Measurements from ENCODE around the gene TRIM56.
"Not testable (repeated sequence)": the region's sequence is repeated elsewhere in the genome, so short reads cannot be mapped to it uniquely, and the experiment has no call there.

The TRIM56 gene

DNA sequence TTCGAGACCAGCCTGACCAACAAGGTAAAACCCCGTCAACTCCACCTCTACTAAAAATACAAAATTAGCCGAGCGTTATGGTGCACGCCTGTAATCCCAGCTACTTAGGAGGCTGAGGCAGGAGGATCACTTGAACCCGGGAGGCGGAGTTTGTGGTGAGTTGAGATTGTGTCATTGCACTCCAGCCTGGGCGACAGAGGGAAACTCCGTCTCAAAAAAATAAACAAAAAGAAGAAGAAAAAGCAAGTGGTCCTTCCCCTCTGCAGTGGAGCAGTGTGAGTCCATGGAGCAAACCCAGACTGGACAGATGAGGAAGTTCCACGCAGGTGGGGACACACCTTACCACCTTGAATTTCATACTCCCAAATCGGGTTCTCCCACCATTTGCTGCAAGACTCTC is 28.6 kb downstream of the TRIM56 start:
- DNase-seq: no peak

DNA sequence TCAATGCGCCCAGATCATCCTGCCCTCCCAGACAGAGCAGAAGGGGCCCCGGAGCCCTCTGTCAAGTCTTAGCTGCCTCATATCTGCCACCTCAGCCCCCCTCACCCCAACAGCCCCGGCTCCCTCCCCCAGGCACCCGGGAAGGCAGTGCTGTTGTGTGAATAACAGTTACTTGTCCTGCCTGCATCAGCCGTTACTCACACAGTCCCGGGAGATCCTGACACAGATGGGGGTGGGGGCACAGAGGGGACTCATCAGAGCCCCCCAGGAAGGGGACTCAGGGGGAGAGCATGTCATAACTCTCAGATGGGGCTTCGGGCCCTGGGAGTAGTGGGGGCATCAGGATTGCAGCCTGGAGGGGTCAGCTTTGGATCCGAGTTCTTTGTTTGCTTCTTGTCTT is 29.2 kb downstream of the TRIM56 start:
- DNase-seq: no peak

DNA sequence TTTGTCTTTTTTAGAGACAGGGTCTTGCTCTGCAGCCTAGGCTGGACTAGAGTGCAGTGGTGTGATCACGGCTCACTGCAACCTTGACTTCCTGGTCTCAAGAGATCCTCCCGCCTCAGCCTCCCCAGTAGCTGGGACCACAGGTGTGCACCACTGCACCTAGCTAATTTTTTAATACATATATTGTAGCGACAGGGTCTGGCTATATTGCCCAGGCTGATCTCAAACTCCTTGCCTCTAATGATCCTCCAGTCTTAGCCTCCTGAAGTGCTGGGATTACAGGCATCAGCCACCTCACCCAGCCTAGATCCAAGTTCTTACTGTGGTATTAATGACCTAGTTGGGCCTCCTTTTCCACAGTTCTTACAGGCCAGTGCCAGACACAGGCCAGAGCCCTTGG is 29.9 kb downstream of the TRIM56 start:
- DNase-seq: no peak

DNA sequence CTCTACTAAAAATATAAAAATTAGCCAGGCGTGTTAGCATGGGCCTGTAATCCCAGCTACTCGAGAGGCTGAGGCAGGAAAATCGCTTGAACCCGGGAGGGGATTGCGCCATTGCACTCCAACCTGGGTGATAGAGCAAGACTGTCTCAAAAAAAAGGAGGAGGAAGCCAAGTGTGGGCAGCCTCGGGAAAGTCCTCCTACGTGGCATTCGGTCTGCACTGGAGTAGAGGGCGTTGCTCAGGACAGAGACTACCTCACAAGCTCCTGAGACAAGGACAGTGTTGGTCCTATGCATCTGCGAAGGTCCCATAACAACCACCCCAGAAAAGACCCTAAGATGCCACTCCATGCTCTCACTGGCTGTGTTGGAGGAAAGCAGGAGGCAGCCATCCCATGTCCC is 31.6 kb downstream of the TRIM56 start:
- no peak for DNase-seq

DNA sequence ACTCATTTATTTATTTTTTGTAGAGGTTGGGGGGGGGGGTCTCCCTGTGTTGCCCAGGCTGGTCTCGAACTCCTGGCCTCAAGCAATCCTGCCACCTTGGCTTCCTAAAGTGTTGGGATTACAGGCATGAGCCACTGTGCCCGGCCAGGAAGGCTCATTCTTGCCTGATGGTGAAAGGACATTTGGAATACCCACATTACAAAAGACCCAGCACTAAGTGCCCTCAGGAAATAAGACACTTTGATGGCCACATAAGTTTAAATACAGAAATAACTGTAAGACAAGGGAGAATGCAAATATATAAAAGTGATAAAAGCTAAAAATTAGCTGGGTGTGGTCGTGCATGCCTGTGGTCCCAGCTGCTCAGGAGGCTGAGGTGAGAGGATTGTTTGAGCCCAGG is 33.6 kb downstream of the TRIM56 start:
- no peak for DNase-seq

DNA sequence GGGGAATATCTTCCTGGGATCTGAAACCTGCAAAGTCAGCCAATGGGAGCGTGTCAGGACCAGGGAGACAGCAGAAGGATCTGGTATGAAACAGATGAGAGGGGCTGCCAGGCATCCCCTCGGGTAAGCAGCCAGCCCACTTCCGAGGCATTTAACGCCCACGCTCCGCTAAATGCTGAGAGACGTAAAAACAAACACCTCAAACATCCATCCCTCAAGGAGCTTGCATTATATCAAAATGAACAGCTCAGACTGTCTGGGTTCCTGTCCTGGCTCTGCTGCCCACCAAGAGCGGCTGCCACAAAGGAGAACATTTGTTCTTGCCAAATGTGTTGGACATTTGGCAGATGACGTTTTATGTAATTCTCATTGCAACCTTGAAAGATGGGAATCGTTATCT is 34.6 kb downstream of the TRIM56 start:
- no peak for DNase-seq

DNA sequence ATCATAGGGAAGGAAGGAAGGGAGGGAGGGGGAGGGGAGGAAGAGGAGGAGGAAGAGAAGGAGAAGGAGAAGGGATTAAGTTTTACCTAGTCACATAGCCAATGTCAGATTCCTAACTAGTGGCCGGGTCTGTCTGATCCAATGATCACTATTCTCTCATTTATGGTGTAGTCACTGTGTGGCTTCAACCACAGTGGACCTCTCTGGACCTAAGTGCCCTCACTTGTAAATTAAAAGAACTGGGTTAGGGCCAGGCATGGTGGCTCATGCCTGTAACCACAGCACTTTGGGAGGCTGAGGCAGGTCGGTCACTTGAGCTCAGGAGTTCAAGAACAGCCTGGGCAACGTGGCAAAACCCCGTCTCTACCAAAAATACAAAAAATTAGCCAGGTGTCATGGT is 35.0 kb downstream of the TRIM56 start:
- no peak for DNase-seq

DNA sequence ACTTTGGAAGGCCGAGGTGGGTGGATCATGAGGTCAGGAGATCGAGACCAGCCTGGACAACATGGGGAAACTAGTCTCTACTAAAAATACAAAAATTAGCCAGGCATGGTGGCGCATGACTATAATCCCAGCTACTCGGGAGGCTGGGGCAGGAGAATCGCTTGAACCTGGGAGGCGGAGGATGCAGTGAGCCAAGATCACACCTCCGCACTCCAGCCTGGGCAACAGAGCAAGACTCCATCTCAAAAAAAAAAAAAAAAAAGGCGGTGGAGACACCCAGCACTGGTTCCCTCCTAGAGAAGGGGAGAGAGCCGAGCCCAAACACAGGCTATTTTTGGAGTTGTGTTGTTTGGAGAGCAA is 36.3 kb downstream of the TRIM56 start:
- DNase-seq: not testable (repeated sequence)

DNA sequence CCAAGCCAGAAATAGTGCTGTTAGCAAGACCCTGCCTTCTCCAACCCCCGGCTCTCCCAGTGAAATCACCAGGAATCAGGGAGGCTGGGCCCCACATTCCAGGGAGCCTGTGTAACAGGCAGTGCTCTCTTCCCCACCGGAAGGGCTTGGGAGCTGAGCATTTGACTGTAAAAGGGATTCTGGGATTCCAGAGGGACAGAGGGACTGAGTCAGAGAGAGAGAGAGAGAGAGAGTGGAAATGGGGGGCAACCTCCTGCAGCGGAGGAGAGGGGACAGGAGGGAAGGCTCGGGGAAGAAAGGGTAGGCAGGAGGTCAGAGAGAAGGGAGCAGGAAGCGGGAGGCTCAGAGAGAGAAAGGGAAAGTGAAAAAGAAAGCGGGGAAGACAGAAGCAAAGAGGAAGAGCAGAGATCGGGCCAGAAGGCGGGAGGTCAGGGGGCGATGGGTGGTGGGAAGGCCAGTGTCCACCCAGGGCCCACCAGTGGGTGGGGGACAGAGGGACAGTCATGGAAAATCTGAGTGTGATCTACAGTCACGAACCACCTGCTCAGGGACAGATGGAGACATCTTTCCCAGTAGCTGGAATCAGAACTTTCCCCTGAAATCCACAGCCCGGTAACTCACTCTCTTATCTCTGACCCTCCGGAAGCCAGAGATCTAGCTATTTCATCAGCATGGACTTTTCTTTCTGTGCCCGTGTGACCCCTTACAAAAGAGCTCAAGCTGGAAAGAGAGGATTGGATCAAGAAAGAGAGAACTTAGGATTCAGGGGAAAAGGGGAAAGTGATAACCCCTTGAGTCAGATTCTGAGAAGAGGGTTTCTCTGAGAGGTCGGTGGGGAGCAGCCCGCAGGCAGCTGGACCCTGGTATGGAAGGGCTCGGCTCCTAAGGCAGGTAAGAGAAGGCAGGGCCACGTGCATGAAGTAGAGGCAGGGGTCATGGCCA is 37.0 kb downstream of the TRIM56 start:
- no peak for DNase-seq

DNA sequence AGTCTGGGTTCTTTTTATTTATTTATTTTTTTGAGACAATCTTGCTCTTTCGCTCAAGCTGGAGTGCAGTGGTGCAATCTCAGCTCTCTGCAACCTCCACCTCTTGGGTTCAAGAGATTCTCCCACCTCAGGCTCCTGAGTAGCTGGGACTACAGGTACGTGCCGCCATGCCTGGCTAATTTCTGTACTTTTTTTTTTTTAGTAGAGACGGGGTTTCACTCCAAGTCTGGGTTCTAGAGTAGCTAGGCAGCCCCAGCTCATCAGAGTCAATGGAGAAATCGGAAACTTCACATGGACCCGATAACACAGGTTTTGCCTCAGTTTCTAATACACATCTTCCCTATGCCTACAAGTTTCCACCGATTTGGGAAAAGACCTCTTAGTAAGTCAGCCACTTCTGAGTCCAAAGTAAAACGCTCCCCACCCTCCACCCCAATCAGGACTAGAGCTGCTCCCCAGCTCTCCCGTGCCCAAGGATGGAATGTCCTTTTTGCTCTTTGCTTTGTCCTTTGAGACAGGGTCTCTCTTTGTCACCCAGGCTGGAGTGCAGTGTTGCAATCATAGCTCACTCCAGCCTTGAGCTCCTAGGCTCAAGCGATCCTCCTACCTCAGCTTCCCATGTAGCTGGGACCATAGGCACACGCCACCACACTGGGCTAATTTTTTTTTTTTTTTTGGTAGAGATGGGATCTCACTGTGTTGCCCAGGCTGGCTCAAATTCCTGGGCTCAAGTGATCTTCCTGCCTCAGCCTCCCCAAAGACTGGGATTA is 37.8 kb downstream of the TRIM56 start:
- DNase-seq: no peak

DNA sequence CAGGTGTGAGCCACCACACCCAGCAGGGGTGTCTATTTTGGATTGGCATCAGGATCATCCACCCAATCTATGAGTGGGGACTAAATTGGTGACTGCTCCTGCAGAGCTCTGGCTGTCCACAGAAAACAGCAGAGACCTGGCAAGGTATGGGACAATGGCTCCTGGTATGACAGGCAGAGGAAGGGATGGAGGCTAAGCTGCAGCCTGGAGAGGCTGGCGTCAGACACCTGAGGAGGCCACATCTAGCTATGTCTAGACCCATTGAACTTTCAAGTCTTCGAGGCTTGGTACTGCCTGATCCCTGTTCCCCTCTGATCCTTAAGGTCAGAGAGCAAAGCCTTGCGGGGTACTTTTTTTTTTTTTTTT is 38.4 kb downstream of the TRIM56 start:
- no peak for DNase-seq

DNA sequence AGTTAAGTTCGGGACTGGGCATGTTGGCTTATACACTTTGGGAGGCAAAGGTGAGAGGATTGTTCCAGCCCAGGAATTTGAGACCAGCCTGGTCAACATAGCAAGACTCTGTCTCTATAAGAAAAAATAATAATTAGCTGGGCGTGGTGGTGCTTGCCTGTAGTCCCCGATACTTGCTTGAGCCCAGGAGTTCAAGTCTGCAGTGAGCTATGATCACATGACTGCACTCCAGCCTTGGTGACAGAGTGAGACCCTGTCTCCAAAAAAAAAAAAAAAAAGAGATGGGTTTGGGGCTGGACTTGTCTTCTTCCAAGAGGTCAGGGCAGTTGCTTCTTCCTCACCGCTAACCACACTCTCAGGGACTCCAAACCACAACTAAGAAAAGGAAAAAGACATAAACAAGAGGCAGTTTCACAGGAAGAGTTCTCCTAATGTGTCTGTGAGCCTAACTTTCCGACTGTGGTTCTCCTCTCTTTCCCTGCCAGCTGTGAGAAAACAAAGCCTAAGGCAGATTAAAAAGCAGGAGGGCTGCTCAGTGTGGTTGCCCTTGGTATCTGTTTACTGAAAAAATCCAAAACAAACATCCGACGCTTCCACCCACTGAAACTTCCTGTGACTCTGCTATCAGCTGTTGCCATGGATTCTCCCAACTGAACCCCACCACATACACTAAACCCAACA is 39.2 kb downstream of the TRIM56 start:
- DNase-seq: no peak

DNA sequence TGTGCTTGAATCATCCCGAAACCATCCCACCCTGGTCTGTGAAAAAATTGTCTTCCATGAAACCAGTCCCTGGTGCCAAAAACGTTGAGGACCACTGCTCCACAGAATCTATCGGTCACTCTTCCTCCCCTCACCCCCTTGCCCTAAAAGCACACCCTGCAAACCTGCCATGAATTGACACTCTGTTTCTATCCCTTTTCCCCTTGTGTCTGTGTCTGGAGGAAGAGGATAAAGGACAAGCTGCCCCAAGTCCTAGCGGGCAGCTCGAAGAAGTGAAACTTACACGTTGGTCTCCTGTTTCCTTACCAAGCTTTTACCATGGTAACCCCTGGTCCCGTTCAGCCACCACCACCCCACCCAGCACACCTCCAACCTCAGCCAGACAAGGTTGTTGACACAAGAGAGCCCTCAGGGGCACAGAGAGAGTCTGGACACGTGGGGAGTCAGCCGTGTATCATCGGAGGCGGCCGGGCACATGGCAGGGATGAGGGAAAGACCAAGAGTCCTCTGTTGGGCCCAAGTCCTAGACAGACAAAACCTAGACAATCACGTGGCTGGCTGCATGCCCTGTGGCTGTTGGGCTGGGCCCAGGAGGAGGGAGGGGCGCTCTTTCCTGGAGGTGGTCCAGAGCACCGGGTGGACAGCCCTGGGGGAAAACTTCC is 40.8 kb downstream of the TRIM56 start:
- DNase-seq: no peak

DNA sequence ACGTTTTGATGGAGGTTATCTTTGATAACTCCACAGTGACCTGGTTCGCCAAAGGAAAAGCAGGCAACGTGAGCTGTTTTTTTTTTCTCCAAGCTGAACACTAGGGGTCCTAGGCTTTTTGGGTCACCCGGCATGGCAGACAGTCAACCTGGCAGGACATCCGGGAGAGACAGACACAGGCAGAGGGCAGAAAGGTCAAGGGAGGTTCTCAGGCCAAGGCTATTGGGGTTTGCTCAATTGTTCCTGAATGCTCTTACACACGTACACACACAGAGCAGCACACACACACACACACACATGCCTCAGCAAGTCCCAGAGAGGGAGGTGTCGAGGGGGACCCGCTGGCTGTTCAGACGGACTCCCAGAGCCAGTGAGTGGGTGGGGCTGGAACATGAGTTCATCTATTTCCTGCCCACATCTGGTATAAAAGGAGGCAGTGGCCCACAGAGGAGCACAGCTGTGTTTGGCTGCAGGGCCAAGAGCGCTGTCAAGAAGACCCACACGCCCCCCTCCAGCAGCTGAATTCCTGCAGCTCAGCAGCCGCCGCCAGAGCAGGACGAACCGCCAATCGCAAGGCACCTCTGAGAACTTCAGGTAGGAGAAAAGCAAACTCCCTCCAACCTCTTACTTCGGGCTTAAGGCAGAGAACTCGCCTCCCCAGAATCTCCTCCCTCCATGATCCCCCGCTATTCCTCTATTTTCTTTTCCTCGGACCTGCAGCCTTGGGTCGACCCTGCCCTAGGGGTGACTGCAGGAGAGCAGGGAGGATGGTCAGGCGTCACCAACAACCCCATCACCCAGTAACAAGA is 41.6 kb downstream of the TRIM56 start, which contains the start of gene SERPINE1:
Gene SERPINE1 (plus strand): TSS at position 454 of the 809 bp plus-strand sequence. CDS start 1,290 bp downstream, outside the sequence.
- DNase-seq: peak; percentile 20

DNA sequence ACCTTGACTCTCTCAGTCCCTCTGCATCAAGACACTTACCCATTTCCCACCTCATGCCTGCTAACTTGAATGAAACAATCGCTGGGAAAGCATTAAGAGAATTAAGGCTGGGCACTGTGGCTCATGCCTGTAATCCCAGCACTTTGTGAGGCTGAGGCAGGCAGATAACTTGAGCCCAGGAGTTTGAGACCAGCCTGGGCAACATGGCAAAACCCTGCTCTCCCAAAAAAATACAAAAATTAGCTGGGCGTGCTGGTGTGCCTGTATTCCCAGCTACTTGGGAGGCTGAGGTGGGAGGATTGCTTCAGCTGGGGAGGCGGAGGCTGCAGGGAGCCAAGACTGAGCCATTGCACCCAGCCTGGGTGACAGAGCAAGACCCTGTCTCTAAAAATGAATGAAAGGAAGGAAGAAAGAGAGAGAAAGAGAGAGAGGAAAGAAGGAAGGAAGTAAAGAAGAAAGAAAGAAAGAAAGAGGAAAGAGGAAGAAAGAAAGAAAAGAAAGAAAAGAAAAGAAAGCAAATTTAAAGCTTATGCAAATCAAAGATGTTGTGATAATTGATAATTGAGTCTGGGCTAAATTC is 42.3 kb downstream of the TRIM56 start:
- no peak for DNase-seq

DNA sequence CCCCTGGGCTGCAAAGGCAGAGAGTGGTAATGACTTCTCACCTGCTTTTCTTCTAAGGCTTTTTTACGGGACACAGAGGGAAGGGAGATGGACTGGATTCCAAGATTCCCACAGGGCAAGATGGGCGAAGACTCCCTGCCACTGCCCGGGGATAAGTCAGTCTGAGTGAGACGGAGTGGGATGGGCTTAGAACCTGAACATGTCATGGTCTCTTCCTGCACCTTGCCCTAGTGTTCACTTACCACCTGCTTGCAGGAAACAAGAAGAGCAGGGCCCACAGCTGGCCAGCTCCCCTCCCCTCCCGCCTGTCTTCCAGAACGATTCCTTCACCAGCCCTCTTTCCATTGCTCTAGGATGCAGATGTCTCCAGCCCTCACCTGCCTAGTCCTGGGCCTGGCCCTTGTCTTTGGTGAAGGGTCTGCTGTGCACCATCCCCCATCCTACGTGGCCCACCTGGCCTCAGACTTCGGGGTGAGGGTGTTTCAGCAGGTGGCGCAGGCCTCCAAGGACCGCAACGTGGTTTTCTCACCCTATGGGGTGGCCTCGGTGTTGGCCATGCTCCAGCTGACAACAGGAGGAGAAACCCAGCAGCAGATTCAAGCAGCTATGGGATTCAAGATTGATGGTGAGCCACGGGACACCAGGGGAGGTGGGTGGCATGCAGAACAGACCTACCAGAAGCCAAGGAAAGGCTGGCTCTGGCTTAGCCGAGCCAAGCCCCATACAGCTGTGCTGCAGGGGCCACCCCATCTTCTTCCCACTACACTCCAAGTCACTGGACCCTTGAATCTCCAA is 43.0 kb downstream of the TRIM56 start:
- no peak for DNase-seq

DNA sequence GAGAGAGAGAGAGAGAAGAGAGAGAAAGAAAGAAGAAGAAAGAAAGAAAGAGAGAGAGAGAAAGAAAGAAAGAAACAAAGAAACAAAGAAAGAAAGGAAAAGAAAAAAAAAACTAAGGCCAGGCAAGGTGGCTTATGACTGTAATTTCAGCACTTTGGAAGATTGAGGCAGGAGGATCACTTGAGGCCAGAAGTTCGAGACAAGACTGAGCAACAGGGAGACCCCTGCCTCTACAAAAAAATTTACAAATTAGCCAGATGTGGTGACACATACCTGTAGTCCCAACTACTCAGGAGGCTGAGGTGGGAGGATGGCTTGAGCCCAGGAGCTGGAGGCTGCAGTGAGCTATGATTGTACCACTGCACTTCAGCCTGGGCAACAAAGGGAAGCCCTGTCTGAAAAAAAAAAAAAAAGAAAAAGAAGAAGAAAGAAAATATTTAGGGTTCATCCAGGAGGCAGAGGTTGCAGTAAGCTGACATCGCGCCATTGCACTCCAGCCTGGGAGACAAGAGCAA is 44.4 kb downstream of the TRIM56 start:
- no peak for DNase-seq

DNA sequence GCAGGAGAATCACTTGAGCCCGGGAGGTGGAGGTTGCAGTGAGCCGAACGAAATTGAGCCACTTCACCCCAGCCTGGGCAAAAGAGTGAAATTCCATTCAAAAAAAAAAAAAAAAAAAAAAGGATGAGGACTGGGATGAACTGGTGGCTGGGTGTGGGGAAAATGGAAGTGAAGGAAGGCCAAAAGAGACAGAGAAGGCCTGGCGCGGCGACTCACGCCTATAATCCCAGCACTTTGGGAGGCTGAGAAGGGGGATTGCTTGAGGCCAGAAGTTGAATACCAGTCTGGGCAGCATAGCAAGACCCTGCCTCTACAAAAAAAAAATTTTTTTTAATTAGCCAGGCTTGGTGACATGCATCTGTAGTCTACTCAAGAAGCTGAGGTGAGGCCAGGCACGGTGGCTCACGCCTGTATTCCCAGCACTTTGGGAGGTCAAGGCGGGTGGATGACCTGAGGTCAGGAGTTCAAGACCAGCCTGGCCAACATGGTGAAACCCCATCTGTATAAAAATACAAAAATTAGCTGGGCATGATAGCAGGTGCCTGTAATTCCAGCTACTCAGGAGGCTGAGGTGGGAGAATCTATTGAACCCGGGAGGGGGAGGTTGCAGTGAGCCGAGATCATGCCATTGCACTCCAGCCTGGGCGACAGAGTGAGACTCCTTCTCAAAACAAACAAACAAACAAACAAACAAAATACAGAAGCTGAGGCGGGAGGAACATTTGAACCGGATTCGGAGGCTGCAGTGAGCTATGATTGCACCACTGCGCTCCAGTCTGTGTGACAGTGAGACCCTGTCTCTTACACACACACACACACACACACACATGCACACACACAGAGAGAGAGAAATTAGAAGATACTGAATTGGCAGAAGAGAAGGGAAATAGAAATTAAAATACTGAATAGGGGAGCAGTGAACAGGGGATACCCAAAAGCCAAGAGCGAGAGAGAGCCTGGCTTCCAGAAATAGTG is 47.6 kb downstream of the TRIM56 start:
- DNase-seq: not testable (repeated sequence)

Data from stimulated activated naive CD4-positive, alpha-beta T cell treated with Interleukin-2 at 50 U/mL for 16 hours (primary cell).